ENCODE measurements around the gene DDX27. TPM values are rescaled to one million over a fixed set of nuclear protein-coding genes. Genes with fewer than 3 reads are reported as not detected.
A peak's percentile ranks its signal among the peaks of the same experiment; 100 is the strongest.
"Not testable (repeated sequence)": the region's sequence is repeated elsewhere in the genome, so short reads cannot be mapped to it uniquely, and the experiment has no call there.

The DDX27 gene, protein sequence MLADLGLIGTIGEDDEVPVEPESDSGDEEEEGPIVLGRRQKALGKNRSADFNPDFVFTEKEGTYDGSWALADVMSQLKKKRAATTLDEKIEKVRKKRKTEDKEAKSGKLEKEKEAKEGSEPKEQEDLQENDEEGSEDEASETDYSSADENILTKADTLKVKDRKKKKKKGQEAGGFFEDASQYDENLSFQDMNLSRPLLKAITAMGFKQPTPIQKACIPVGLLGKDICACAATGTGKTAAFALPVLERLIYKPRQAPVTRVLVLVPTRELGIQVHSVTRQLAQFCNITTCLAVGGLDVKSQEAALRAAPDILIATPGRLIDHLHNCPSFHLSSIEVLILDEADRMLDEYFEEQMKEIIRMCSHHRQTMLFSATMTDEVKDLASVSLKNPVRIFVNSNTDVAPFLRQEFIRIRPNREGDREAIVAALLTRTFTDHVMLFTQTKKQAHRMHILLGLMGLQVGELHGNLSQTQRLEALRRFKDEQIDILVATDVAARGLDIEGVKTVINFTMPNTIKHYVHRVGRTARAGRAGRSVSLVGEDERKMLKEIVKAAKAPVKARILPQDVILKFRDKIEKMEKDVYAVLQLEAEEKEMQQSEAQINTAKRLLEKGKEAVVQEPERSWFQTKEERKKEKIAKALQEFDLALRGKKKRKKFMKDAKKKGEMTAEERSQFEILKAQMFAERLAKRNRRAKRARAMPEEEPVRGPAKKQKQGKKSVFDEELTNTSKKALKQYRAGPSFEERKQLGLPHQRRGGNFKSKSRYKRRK
- 10 to 100 TPM; 65.4 to 67.6 TPM for total RNA-seq

DNA sequence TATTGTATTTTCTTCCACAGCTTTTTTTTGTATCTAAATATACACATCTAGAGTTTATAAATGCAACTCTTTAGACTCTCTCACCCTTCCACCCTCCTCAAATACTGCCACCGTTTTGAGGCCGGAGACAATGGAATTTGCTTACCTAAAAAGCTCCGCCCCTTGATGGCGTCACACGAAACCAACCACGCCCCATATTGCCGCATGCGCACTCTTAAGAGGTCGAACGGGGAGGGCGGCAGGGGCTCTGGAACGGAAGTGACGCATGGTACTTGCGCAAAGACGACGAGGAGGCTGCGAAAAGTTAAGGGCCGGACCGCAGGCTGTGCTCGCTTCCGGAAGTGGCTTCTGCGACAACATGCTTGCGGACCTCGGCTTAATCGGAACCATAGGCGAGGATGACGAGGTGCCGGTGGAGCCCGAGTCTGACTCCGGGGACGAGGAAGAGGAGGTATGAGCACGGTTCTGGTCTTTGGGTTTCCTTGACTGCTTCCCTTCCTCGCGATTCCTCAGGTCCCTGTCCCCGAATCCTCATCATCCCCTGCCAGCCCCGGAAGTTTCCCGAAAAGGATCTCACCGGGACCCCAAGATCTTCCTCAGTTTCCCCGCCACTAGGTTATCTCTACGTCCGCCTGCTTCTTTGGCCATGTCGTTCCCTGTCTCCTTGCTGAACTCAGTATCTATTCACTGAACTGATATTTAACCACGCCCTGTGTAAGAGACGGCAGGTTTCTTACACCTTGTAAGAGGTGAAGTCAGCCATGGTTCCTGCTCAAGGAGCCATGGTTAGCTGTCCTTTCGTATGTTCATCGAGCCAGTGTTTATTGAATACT is at the start of gene DDX27:
TSS of gene DDX27 (plus strand) at position 326 of the 833 bp plus-strand sequence. CDS start at position 359, 33 bp downstream.
- no peaks in the 10 kb centered on the region for H3K27me3 Mint-ChIP-seq
- H3K36me3 Mint-ChIP-seq, result peaks cover 23% of the 10 kb centered on the region
- H3K4me3 Mint-ChIP-seq, result peak within 1 kb of the TSS; percentile 95
- peaks cover 13% of the 10 kb centered on the region for H3K4me1 Mint-ChIP-seq
- peak within 1 kb of the TSS; percentile 99 for H3K27ac Mint-ChIP-seq
- H3K9me3 Mint-ChIP-seq, result no peaks in the 10 kb centered on the region
- peak; percentile 93 for DNase-seq

GRCh38 chr20:49169547-49169946 is 49.7 kb upstream of the DDX27 start:
- Mint-ChIP-seq H3K4me3 (no peak overlapping the region), H3K4me1 (peaks cover 61% of the 10 kb centered on the region), H3K36me3 (peaks cover 47% of the 10 kb centered on the region), H3K27me3 (no peaks in the 10 kb centered on the region), H3K9me3 (no peaks in the 10 kb centered on the region), H3K27ac (peak overlapping the region; percentile 70)
- no peak for DNase-seq

DNA sequence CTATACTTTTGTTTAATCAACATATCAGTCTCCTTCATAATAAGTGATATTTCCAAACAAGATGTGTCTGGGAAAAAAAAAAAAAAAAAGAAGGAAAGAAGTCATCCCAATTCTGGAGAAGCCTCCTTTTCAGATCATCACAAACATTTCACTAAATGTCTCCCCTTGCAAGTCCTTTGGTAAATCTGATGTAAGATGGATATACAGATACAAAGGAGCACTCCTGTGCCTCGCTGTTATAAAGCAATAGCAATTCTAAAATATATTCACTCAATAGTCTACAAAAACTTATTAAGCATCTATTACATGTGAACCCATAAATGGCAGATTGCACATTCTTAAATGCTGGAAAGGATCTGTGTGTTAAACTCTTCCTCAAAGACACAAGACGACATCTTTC is 48.5 kb upstream of the DDX27 start:
- peaks cover 55% of the 10 kb centered on the region for H3K4me1 Mint-ChIP-seq
- no peaks in the 10 kb centered on the region for H3K9me3 Mint-ChIP-seq

DNA sequence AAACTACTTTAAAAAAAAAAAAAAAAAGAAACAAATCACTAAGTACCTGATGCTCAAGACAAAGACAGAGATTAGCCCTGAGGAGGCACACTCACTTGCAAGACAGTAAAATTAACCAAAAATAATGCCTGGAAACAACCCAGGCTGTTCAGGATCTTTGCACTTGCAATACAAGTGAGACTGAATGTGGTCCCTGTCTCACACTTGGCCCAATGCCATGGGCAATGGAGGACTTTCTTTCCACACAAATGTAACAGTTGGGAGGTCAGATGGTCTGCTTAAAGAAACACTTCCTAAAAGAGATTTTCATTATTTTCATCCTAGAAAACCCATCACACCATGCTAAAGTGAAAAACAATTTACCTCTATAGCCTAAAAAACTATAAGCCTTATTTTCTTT is 47.3 kb upstream of the DDX27 start:
- H3K27me3 Mint-ChIP-seq, result no peaks in the 10 kb centered on the region
- H3K4me1 Mint-ChIP-seq, result peaks cover 45% of the 10 kb centered on the region
- no peaks in the 10 kb centered on the region for H3K9me3 Mint-ChIP-seq
- H3K36me3 Mint-ChIP-seq, result peaks cover 41% of the 10 kb centered on the region
- DNase-seq, result no peak
- H3K4me3 Mint-ChIP-seq, result no peak overlapping the region
- no peak overlapping the region for H3K27ac Mint-ChIP-seq

More for the DNA sequence above, 48.5 kb upstream of the DDX27 start:
- no peak overlapping the region for H3K4me3 Mint-ChIP-seq
- no peak for DNase-seq
- no peak overlapping the region for H3K27ac Mint-ChIP-seq
- no peaks in the 10 kb centered on the region for H3K27me3 Mint-ChIP-seq
- H3K36me3 Mint-ChIP-seq, result peaks cover 42% of the 10 kb centered on the region

GRCh38 chr20:49172413-49172812 is 46.8 kb upstream of the DDX27 start:
- peaks cover 41% of the 10 kb centered on the region for H3K36me3 Mint-ChIP-seq
- no peak overlapping the region for H3K4me3 Mint-ChIP-seq
- no peaks in the 10 kb centered on the region for H3K9me3 Mint-ChIP-seq
- peaks cover 40% of the 10 kb centered on the region for H3K4me1 Mint-ChIP-seq
- H3K27ac Mint-ChIP-seq, result peak overlapping the region; percentile 64
- DNase-seq, result no peak
- H3K27me3 Mint-ChIP-seq, result no peaks in the 10 kb centered on the region

DNA sequence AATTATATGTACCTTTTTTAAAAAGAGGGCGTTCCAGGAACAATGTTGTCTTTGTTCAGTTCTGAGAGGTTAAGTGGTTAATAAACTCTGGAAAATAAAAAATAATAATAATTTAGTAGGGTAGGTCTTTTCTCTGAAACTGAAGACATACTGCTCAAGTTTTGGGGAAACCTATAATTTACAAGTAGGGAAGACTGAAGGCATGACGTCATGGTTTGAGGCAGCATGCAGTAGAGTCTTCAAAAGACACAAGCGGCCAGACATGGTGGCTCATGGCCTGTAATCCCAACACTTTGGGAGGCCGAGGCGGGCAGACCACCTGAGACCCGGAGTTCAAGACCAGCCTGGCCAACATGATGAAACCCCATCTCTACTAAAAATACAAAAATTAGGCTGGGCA is 45.0 kb upstream of the DDX27 start:
- Mint-ChIP-seq H3K4me3 (no peak overlapping the region), H3K9me3 (no peaks in the 10 kb centered on the region), H3K4me1 (peaks cover 31% of the 10 kb centered on the region), H3K27ac (no peak overlapping the region), H3K36me3 (peaks cover 43% of the 10 kb centered on the region), H3K27me3 (no peaks in the 10 kb centered on the region)
- no peak for DNase-seq

DNA sequence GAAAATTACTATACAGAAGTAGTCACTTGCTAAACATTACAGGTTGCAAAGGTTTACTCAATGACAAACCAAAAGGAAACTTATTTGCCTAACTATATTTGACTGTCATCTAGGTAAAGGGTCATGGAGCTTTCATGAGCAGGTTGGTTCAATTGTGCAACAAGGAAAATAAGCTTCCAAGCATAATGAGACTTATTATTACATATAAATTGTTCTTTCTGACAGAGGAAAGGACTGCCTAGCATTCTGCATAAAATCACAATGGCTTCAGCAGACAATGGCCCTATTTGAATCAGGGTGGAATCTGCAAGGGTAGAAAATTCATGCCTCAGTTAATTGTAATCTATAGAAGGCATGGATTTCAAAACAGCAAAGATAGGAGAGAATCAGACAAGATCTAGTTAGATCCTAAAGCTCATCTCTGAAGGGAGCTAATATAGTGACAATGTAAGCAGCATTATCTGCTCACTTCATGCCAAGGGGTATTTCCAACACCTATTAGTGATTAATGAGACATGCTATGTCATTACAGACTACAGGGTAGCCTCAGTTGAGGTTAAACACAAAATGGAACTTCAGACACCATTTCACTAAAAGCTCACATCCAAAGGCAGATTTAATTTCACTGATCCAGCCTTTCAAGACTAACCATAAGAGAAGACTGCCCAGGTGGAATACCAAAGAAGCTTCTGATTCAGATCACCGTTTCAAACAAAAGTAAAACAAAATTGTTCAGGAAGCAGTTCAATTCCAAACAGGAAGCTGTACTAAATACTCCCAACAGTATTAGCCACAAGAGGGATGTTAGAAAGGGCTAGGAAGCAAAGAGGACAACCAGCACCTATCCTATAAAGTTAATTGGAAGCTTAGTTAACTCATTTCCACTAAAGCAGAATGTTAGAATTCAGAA is 39.6 kb upstream of the DDX27 start:
- H3K4me1 Mint-ChIP-seq, result peaks cover 54% of the 10 kb centered on the region
- peak overlapping the region; percentile 32 for H3K27ac Mint-ChIP-seq
- no peaks in the 10 kb centered on the region for H3K27me3 Mint-ChIP-seq
- no peaks in the 10 kb centered on the region for H3K9me3 Mint-ChIP-seq
- H3K4me3 Mint-ChIP-seq, result no peak overlapping the region
- H3K36me3 Mint-ChIP-seq, result peaks cover 27% of the 10 kb centered on the region
- DNase-seq, result no peak

GRCh38 chr20:49181265-49181877 is 37.8 kb upstream of the DDX27 start:
- Mint-ChIP-seq H3K36me3 (peaks cover 31% of the 10 kb centered on the region), H3K27ac (no peak overlapping the region), H3K4me3 (no peak overlapping the region), H3K27me3 (no peaks in the 10 kb centered on the region), H3K9me3 (no peaks in the 10 kb centered on the region), H3K4me1 (peaks cover 66% of the 10 kb centered on the region)
- no peak for DNase-seq

- Mint-ChIP-seq H3K36me3 (peaks cover 29% of the 10 kb centered on the region), H3K4me1 (peaks cover 64% of the 10 kb centered on the region), H3K27ac (peak overlapping the region; percentile 10), H3K4me3 (no peak overlapping the region), H3K9me3 (no peaks in the 10 kb centered on the region), H3K27me3 (peaks cover 1% of the 10 kb centered on the region)
- no peak for DNase-seq
Measured at GRCh38 chr20:49183444-49183843, 35.8 kb upstream of the DDX27 start.

GRCh38 chr20:49184084-49184501 is 35.1 kb upstream of the DDX27 start:
- peak overlapping the region; percentile 10 for H3K27ac Mint-ChIP-seq

DNA sequence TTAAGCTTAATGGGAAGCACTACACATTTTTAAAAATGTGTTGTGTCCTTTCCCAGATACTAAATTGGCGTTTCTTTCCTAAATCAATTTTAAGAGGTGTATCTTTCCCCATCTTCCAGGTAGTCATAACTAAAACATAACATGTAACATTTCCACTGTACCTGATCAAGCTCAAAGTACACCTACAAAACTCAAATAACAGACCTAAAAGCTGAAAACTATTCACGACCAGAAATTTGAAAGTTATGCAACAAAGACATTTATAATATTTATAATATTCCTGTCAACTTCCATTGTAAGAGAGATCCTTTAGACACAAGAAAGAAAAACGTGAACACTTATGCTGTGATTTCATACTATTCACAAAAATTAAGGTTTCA is 34.5 kb upstream of the DDX27 start:
- Mint-ChIP-seq H3K9me3 (no peaks in the 10 kb centered on the region), H3K4me1 (peaks cover 60% of the 10 kb centered on the region), H3K4me3 (peak overlapping the region; percentile 95), H3K36me3 (peaks cover 29% of the 10 kb centered on the region), H3K27ac (no peak overlapping the region), H3K27me3 (peaks cover 5% of the 10 kb centered on the region)
- DNase-seq, result no peak

More at GRCh38 chr20:49184084-49184501, 35.1 kb upstream of the DDX27 start:
- not testable (repeated sequence) for DNase-seq, H3K9me3 Mint-ChIP-seq, H3K27me3 Mint-ChIP-seq, H3K4me3 Mint-ChIP-seq
- H3K36me3 Mint-ChIP-seq, result peaks cover 29% of the 10 kb centered on the region
- H3K4me1 Mint-ChIP-seq, result peaks cover 66% of the 10 kb centered on the region

- Mint-ChIP-seq H3K27ac (no peak overlapping the region), H3K36me3 (peaks cover 29% of the 10 kb centered on the region), H3K27me3 (peaks cover 7% of the 10 kb centered on the region), H3K9me3 (no peaks in the 10 kb centered on the region), H3K4me1 (peaks cover 54% of the 10 kb centered on the region), H3K4me3 (peak overlapping the region; percentile 95)
- DNase-seq, result no peak
Measured at GRCh38 chr20:49185071-49185761, 34.0 kb upstream of the DDX27 start.

All from activated naive CD8-positive, alpha-beta T cell treated with anti-CD3 and anti-CD28 coated beads for 36 hours (primary cell).